ENCODE data around the gene KMT5B.

DNA sequence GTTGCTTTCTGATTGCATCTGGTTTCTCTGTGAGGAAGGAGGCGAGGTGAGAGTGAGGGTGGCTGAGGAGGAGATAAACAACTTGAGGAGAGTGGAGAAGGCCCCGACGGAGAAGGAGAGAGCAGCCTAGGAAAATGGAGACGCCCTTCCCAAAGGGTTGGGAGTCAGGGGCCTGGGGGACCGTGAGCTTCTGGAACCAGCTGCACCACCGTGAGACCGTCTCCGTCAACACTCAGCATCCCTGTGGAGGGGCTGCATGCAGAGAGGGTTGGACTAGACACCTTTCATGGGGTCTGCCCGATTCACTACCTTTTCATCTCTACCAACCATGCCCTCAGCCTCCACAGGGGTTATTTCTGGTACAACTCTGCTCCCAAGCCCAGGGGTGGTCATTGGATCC lies 13.3 kb upstream of the KMT5B start:
- TF ChIP-seq, protein P1, sequence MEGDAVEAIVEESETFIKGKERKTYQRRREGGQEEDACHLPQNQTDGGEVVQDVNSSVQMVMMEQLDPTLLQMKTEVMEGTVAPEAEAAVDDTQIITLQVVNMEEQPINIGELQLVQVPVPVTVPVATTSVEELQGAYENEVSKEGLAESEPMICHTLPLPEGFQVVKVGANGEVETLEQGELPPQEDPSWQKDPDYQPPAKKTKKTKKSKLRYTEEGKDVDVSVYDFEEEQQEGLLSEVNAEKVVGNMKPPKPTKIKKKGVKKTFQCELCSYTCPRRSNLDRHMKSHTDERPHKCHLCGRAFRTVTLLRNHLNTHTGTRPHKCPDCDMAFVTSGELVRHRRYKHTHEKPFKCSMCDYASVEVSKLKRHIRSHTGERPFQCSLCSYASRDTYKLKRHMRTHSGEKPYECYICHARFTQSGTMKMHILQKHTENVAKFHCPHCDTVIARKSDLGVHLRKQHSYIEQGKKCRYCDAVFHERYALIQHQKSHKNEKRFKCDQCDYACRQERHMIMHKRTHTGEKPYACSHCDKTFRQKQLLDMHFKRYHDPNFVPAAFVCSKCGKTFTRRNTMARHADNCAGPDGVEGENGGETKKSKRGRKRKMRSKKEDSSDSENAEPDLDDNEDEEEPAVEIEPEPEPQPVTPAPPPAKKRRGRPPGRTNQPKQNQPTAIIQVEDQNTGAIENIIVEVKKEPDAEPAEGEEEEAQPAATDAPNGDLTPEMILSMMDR (IDR thresholded peaks at IDR 0.05; ENCODE audit: low read depth, low read length, poor library complexity, severe bottlenecking) = no peak
- TF ChIP-seq EZH2phosphoT487 (IDR thresholded peaks at IDR 0.05; ENCODE audit: borderline replicate concordance, low read length) = no peak

Data from DOHH2 (cell line).